HepG2 (cell line): ENCODE measurements around the gene RABL6. TPM values are rescaled to one million over a fixed set of nuclear protein-coding genes. Genes with fewer than 3 reads are reported as not detected.
A peak's percentile ranks its signal among the peaks of the same experiment; 100 is the strongest.

Experiments used
- ATM ChIP-seq: fragments of 450-650 bp; IDR thresholded peaks from 2 replicates; pipeline ENCODE4 v1.7.1; 2017; ENCODE audit warnings: mild to moderate bottlenecking, borderline replicate concordance
- FIP1L1 ChIP-seq: fragments of 200-400 bp; formaldehyde crosslinking; IDR thresholded peaks from 2 replicates; pipeline ENCODE4 v1.6.1; 2018; ENCODE audit warnings: low read depth, mild to moderate bottlenecking, low read length, moderate library complexity, borderline replicate concordance; ENCODE audit not compliant: insufficient read depth
- KAT7 ChIP-seq: IDR thresholded peaks from 2 replicates; pipeline ENCODE4 v1.6.1; 2018; ENCODE audit warnings: borderline replicate concordance, missing compliant biosample characterization
- ONECUT2 ChIP-seq: sonication (generic); formaldehyde crosslinking; IDR thresholded peaks from 2 replicates; pipeline ENCODE4 v1.4.0; 2020; ENCODE audit warnings: missing genetic modification reagents
- PCBP2 ChIP-seq: fragments of 200-400 bp; formaldehyde crosslinking; optimal IDR thresholded peaks from 2 replicates; pipeline ENCODE3; 2018; ENCODE audit warnings: low read length, low read depth; ENCODE audit not compliant: poor library complexity, severe bottlenecking
- RNF2 ChIP-seq: fragments of 450-650 bp; conservative IDR thresholded peaks from 2 replicates; pipeline ENCODE4 v1.6.1; 2016; ENCODE audit warnings: low read depth
- TRIM24 ChIP-seq: sonication (generic); formaldehyde crosslinking; IDR thresholded peaks from 2 replicates; pipeline ENCODE4 v1.8.0; 2022; ENCODE audit warnings: mild to moderate bottlenecking, missing genetic modification reagents
- YEATS4 ChIP-seq: sonication (generic); formaldehyde crosslinking; IDR thresholded peaks from 2 replicates; pipeline ENCODE4 v1.4.0; 2020; ENCODE audit warnings: missing genetic modification reagents, borderline replicate concordance
- ZNF180 ChIP-seq: sonication (generic); formaldehyde crosslinking; IDR thresholded peaks from 2 replicates; pipeline ENCODE4 v1.4.0; 2020; ENCODE audit warnings: low read depth, missing genetic modification reagents, borderline replicate concordance
- ZNF225 ChIP-seq: sonication (generic); formaldehyde crosslinking; IDR thresholded peaks from 2 replicates; pipeline ENCODE4 v1.4.0; 2020; ENCODE audit warnings: mild to moderate bottlenecking, missing genetic modification reagents
- ZNF24 ChIP-seq: fragments of 450-650 bp; IDR thresholded peaks from 2 replicates; pipeline ENCODE4 v1.6.1; 2017; ENCODE audit warnings: antibody characterized with exemption, mild to moderate bottlenecking
- ZSCAN21 ChIP-seq: sonication (generic); formaldehyde crosslinking; IDR thresholded peaks from 2 replicates; pipeline ENCODE4 v1.8.0; 2022; ENCODE audit warnings: mild to moderate bottlenecking, missing genetic modification reagents, moderate library complexity, borderline replicate concordance
- ZSCAN9 ChIP-seq: IDR thresholded peaks from 2 replicates; pipeline ENCODE4 v1.6.1; 2016; ENCODE audit warnings: borderline replicate concordance
- polyA plus RNA-seq, 8 experiments: library from polyadenylated mRNA; depleted of rRNA in 3 of 8; stranded (reverse) in 7 of 8; unstranded in 1 of 8; fragments of >200 nt; fragmentation: Illumina TruSeq in 4 of 8; extraction: Trizol in 4 of 8; gene quantifications; 2 replicates each; pipeline versions ENCODE4 v1.2.1 to v1.2.3, GENCODE V29; 2011 to 2016; ENCODE audit warnings: low read depth in 4 of 8, missing spikeins in 1 of 8, mixed read lengths in 1 of 8; ENCODE audit not compliant: insufficient read depth in 1 of 8
- total RNA-seq, 5 experiments: library from RNA; depleted of rRNA; stranded (reverse); fragments of >200 nt; fragmentation: Illumina TruSeq; extraction: Trizol; gene quantifications; 2 replicates each; pipeline ENCODE4 v1.2.3, GENCODE V29; 2016; ENCODE audit warnings: low read depth in 1 of 5
- TF ChIP-seq, protein P1 (sequence below): sonication (generic); formaldehyde crosslinking; IDR thresholded peaks from 2 replicates; pipeline ENCODE4 v1.4.0; 2020; ENCODE audit warnings: missing genetic modification reagents
- TF ChIP-seq, protein P2 (sequence below): sonication (generic); formaldehyde crosslinking; IDR thresholded peaks from 2 replicates; pipeline ENCODE4 v1.8.1; 2023; ENCODE audit warnings: missing genetic modification reagents, inconsistent platforms, borderline replicate concordance
- TF ChIP-seq, protein P3 (sequence below): sonication (generic); formaldehyde crosslinking; IDR thresholded peaks from 2 replicates; pipeline ENCODE4 v1.4.0; 2020; ENCODE audit warnings: missing genetic modification reagents

RABL6 gene
- total and polyA plus RNA-seq, 2 of the 13 experiments (the other 11 are each of a cell fraction or from before 2014, with no cell fraction given) = 81.5 to 125 TPM

DNA sequence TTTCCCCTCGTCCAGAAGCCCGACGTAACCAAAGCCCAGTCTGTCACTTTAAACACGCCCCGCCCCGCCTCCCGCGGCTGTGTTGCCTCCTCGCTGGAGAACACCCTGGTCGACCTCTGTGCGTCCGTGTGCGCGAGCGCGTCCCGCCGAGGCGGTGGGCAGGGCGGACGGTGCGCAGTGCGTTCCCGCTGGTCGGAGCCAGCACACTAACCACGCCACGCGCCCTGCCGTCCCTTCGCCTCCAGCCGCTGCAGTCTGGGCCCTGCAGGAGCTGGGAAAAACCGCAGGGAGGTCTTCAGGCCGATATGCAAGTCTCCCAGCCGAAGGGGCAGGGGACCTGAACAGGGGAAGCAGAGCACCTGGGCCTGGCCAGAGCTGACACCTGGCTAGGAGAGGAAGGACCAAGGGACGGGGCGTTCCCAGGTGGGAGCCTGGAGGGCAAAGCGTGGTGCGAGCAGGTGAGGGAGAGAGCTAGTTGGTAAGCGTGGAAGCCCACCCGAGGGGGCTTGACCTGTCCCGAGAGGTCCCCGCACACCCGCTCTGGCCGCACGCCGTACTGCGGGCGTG, 40.2 kb downstream of the RABL6 start (continued):
- TF ChIP-seq ZNF180 (CRISPR knock-in tag) = no peak
- TF ChIP-seq FIP1L1 = peak; percentile 88
- TF ChIP-seq ATM = no peak
- no peak for TF ChIP-seq ZSCAN9 (CRISPR knock-in tag)
- no peak for TF ChIP-seq PCBP2
- 0 out of 2 replicates have a peak, but pooled peaks have one; percentile 25 for TF ChIP-seq ZNF225
- no peak for TF ChIP-seq RNF2
- TF ChIP-seq, protein P1, sequence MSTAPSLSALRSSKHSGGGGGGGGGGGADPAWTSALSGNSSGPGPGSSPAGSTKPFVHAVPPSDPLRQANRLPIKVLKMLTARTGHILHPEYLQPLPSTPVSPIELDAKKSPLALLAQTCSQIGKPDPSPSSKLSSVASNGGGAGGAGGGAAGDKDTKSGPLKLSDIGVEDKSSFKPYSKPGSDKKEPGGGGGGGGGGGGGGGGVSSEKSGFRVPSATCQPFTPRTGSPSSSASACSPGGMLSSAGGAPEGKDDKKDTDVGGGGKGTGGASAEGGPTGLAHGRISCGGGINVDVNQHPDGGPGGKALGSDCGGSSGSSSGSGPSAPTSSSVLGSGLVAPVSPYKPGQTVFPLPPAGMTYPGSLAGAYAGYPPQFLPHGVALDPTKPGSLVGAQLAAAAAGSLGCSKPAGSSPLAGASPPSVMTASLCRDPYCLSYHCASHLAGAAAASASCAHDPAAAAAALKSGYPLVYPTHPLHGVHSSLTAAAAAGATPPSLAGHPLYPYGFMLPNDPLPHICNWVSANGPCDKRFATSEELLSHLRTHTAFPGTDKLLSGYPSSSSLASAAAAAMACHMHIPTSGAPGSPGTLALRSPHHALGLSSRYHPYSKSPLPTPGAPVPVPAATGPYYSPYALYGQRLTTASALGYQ = peak; percentile 58; the same call in 1 of the 2 replicates
- TF ChIP-seq ONECUT2 (CRISPR knock-in tag) = no peak
- peak; percentile 69; the same call in 1 of the 2 replicates for TF ChIP-seq ZSCAN21
- TF ChIP-seq TRIM24 (CRISPR knock-in tag) = no peak
- 0 out of 2 replicates have a peak, but pooled peaks have one; percentile 22 for TF ChIP-seq KAT7 (CRISPR knock-in tag)
- peak; percentile 65; the same call in 1 of the 2 replicates for TF ChIP-seq YEATS4 (CRISPR knock-in tag)
- no peak for TF ChIP-seq ZNF24
- TF ChIP-seq, protein P2, sequence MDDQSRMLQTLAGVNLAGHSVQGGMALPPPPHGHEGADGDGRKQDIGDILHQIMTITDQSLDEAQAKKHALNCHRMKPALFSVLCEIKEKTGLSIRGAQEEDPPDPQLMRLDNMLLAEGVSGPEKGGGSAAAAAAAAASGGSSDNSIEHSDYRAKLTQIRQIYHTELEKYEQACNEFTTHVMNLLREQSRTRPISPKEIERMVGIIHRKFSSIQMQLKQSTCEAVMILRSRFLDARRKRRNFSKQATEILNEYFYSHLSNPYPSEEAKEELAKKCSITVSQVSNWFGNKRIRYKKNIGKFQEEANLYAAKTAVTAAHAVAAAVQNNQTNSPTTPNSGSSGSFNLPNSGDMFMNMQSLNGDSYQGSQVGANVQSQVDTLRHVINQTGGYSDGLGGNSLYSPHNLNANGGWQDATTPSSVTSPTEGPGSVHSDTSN = no peak
- TF ChIP-seq, protein P3, sequence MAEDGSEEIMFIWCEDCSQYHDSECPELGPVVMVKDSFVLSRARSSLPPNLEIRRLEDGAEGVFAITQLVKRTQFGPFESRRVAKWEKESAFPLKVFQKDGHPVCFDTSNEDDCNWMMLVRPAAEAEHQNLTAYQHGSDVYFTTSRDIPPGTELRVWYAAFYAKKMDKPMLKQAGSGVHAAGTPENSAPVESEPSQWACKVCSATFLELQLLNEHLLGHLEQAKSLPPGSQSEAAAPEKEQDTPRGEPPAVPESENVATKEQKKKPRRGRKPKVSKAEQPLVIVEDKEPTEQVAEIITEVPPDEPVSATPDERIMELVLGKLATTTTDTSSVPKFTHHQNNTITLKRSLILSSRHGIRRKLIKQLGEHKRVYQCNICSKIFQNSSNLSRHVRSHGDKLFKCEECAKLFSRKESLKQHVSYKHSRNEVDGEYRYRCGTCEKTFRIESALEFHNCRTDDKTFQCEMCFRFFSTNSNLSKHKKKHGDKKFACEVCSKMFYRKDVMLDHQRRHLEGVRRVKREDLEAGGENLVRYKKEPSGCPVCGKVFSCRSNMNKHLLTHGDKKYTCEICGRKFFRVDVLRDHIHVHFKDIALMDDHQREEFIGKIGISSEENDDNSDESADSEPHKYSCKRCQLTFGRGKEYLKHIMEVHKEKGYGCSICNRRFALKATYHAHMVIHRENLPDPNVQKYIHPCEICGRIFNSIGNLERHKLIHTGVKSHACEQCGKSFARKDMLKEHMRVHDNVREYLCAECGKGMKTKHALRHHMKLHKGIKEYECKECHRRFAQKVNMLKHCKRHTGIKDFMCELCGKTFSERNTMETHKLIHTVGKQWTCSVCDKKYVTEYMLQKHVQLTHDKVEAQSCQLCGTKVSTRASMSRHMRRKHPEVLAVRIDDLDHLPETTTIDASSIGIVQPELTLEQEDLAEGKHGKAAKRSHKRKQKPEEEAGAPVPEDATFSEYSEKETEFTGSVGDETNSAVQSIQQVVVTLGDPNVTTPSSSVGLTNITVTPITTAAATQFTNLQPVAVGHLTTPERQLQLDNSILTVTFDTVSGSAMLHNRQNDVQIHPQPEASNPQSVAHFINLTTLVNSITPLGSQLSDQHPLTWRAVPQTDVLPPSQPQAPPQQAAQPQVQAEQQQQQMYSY (CRISPR knock-in tag) = 0 out of 2 replicates have a peak, but pooled peaks have one; percentile 37
